MCF 10A (cell line): ENCODE data around the gene LACRT. TPM values are rescaled to one million over a fixed set of nuclear protein-coding genes. Genes with fewer than 3 reads are reported as not detected.

Source experiments
- BruUV-seq: library from RNA; stranded (reverse); fragments of 400-500 nt; replicated peaks from 2 replicates; lab custom pipeline; 2021; lab: Mats Ljungman, UMichigan
- CTCF ChIA-PET: fragments of 300-600 bp; sonication (Branson Sonifier 250); formaldehyde crosslinking; extraction: SDS; loops from one replicate; lab custom pipeline; 2021; ENCODE audit warnings: antibody characterized with exemption, inconsistent platforms; lab: Yijun Ruan, JAX
- POLR2A ChIA-PET: fragments of 300-600, 350-650 bp; sonication (Branson Sonifier 250); formaldehyde crosslinking; extraction: SDS; loops from one replicate; lab custom pipeline; 2020; ENCODE audit warnings: antibody characterized with exemption, inconsistent platforms; lab: Yijun Ruan, JAX
- DNase-seq: peaks from one replicate; pipeline ENCODE4 v3.0.0-alpha.2; 2018; ENCODE audit not compliant: unreplicated experiment
- H3K27ac Mint-ChIP-seq: one replicate; pipeline ENCODE4 v1.8.0; 2022; ENCODE audit warnings: mild to moderate bottlenecking, low read depth, mixed read lengths; ENCODE audit not compliant: unreplicated experiment
- H3K27me3 Mint-ChIP-seq: one replicate; pipeline ENCODE4 v1.8.0; 2022; ENCODE audit warnings: mixed read lengths; ENCODE audit not compliant: insufficient read depth, unreplicated experiment
- H3K36me3 Mint-ChIP-seq: one replicate; pipeline ENCODE4 v1.8.0; 2022; ENCODE audit warnings: mild to moderate bottlenecking, moderate library complexity, mixed read lengths; ENCODE audit not compliant: insufficient read depth, unreplicated experiment
- H3K4me1 Mint-ChIP-seq: one replicate; pipeline ENCODE4 v1.8.0; 2022; ENCODE audit warnings: mixed read lengths; ENCODE audit not compliant: insufficient read depth, unreplicated experiment
- H3K4me3 Mint-ChIP-seq: one replicate; pipeline ENCODE4 v1.8.0; 2022; ENCODE audit warnings: mild to moderate bottlenecking, moderate library complexity, mixed read lengths; ENCODE audit not compliant: unreplicated experiment
- H3K9me3 Mint-ChIP-seq: one replicate; pipeline ENCODE4 v1.8.0; 2022; ENCODE audit warnings: mixed read lengths; ENCODE audit not compliant: unreplicated experiment
- CTCF ChIP-seq: fragments of 200-600 bp; IDR thresholded peaks from one replicate; pipeline ENCODE4 v1.8.0; 2022; ENCODE audit warnings: antibody characterized with exemption, mild to moderate bottlenecking; ENCODE audit not compliant: unreplicated experiment
- intact Hi-C: fragments of 100-400 bp; cut with micrococcal nuclease; formaldehyde crosslinking; loops from 2 replicates; pipeline ENCODE4 v1.14.1; 2022
- total RNA-seq: library from RNA; stranded (reverse); gene quantifications from 2 replicates; pipeline ENCODE4 v1.2.3, GENCODE V29; 2022

The LACRT gene
- total RNA-seq, 1 experiment from 2014 or later, result not detected

DNA sequence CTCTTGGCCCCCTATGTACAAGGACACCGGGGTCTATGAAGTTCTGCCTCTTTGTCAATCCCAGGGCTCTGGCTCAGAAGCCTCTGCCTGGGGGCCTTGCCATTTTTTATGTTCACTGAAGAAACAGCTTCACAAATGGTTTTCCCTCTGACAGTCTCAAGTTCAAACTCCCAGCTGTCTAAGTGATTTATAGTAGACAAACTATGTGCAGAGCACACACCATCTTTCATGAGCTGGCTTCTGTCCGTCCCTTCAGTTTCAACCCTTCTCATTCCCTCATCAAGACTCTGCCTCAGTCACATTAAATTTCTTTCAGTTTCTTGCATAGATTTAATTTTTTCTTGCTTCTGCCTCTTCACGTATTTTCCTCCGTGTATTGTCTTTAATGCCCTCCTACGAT is 16.2 kb upstream of the LACRT start:
- intact Hi-C loops, result no loop called here

DNA sequence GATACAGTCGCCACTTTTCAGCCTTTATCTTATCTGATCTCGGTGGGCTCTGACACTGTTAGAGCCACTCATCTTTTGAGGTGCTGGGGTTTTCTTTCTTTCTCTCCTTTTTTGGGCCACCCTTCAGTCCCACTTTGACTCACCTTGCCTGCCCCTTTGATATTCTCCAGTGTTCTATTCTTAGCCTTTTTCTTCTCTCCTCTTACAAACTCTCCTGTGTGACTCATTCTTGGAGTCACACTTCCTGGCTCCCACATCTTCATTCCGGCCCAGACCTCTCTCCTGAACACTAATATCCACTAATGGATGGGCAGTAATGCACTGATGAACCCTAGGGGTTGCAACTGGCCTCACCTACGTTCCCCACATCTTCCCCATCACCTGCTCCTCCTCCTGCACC is 15.7 kb upstream of the LACRT start:
- no peaks in the 10 kb centered on the region for H3K36me3 Mint-ChIP-seq
- BruUV-seq, result no TSS peak
- no peak overlapping the region for H3K27ac Mint-ChIP-seq
- H3K4me1 Mint-ChIP-seq, result no peaks in the 10 kb centered on the region
- no peak for TF ChIP-seq CTCF
- intact Hi-C loops, result no loop called here
- no peak overlapping the region for H3K4me3 Mint-ChIP-seq
- no peaks in the 10 kb centered on the region for H3K9me3 Mint-ChIP-seq
- ChIA-PET POLR2A (no interaction called here), CTCF (interaction anchor here (0.7 to 1.9 kb wide), 4 partner anchors 9 to 308 kb away, joined by 3 to 8 read pairs (median 3); no protein-coding TSS in a partner anchor)
- peak; percentile 43 for DNase-seq
- H3K27me3 Mint-ChIP-seq, result peaks cover 42% of the 10 kb centered on the region

More for the DNA sequence above, 16.2 kb upstream of the LACRT start:
- Mint-ChIP-seq H3K4me1 (no peaks in the 10 kb centered on the region), H3K4me3 (no peak overlapping the region), H3K27ac (no peak overlapping the region), H3K36me3 (no peaks in the 10 kb centered on the region), H3K9me3 (no peaks in the 10 kb centered on the region), H3K27me3 (peaks cover 42% of the 10 kb centered on the region)
- no TSS peak for BruUV-seq
- ChIA-PET CTCF (interaction anchor here (0.7 to 1.9 kb wide), 4 partner anchors 9 to 308 kb away, joined by 3 to 8 read pairs (median 3); no protein-coding TSS in a partner anchor), POLR2A (no interaction called here)
- DNase-seq, result no peak
- no peak for TF ChIP-seq CTCF

- ChIA-PET CTCF (interaction anchor here (0.7 to 0.8 kb wide), 3 partner anchors 31 to 328 kb away, joined by 3 read pairs; no protein-coding TSS in a partner anchor), POLR2A (no interaction called here)
- Mint-ChIP-seq H3K4me3 (no peak overlapping the region), H3K27ac (no peak overlapping the region), H3K36me3 (peaks cover 4% of the 10 kb centered on the region), H3K9me3 (no peaks in the 10 kb centered on the region), H3K27me3 (peaks cover 43% of the 10 kb centered on the region), H3K4me1 (no peaks in the 10 kb centered on the region)
- DNase-seq, result no peak
- BruUV-seq, result no TSS peak
- intact Hi-C loops, result no loop called here
- no peak for TF ChIP-seq CTCF
Observed at GRCh38 chr12:54649825-54650224, 15.1 kb upstream of the LACRT start.

DNA sequence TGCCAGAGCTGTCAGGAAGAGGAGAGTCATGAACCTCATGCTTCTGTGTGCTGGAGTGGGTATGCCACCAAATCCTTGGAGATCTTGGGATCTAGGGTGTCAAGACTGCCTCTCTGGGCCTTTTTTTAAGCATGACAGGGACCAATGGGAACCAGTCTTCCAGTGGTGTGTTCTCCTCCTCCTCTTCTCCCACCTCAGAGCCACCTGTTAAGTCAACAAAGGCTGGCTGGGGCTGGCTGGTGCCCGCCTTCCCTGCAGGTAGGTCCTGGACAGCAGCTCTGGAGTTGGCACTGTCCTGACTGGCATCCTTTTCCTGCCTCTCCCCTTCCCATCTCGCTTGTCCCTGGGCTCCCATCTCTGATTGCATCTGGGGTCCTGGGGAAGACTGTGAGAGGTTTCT is 13.6 kb upstream of the LACRT start, which contains the start of gene DCD:
TSS of gene DCD (minus strand) at position 101 of the 400 bp plus-strand sequence. CDS start at position 39, 62 bp downstream.
- Mint-ChIP-seq H3K36me3 (peaks cover 6% of the 10 kb centered on the region), H3K27ac (no peak within 1 kb of the TSS), H3K9me3 (no peaks in the 10 kb centered on the region), H3K27me3 (peaks cover 50% of the 10 kb centered on the region), H3K4me3 (no peak within 1 kb of the TSS), H3K4me1 (no peaks in the 10 kb centered on the region)
- CTCF ChIA-PET, result no interaction called here
- POLR2A ChIA-PET, result no interaction called here
- no peak for DNase-seq
- intact Hi-C loops, result no loop called here
- BruUV-seq, result no TSS peak
- TF ChIP-seq CTCF, result no peak
